GM12892 (cell line): ENCODE data around the gene EXOC4.

Source experiments
- POLR2A ChIP-seq: IDR thresholded peaks from 2 replicates; pipeline ENCODE4 v1.6.1; 2011; ENCODE audit warnings: low read depth, low read length, control low read depth
- TAF1 ChIP-seq: IDR thresholded peaks from 2 replicates; pipeline ENCODE4 v1.6.1; 2011; ENCODE audit warnings: low read depth, mild to moderate bottlenecking, control low read depth, low read length, borderline replicate concordance

DNA sequence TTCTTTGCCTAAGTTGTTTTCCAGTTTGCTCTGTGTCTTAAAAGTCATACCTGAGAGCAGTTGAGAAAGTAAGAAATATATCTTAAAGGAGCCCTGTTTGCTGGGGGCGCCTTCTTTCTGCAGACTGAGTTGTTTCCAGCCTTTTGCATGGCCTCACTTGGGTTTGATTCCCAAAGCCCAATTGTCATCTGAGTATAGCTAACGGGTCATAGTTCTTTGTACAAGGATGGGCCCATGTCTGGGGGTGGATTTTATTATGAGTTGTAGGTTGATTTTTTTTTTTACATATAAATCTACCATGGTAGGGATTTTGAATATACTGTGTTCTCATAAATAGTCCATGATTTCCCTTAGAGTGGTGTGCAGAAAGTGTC is 555.6 kb downstream of the EXOC4 start:
- TF ChIP-seq TAF1 (no peak), POLR2A (no peak)
